ENCODE results near the gene CFAP43.
A peak's percentile ranks its signal among the peaks of the same experiment; 100 is the strongest.

Gene CFAP43

DNA sequence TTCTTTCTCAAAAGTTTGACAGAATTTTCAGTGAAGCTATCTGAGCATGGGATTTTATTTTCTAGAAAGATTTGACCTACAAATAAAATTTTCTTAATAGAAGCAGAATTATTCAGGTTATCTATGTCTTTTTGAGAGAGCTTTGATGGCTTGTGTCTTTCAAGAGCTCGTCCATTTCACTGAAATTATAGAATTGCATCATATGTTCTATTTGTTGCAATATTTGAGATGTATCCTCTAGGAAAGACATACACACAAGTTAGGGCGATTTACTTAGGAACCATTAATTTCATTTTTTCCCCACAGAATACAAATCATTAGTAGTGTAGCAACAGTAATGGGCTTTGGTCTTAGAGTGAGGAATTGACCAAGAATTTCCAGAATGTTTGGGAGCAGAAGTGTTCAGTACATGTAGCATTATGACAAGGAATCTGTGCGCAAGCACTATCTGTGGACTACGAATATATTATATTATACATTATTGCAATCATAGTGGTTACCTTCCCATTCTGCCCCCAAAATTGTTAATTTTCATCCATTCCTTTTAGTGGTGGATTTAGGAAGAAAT lies 133.7 kb downstream of the CFAP43 start:
- peak; percentile 50 for DNase-seq (ENCODE audit: low read depth)

DNA sequence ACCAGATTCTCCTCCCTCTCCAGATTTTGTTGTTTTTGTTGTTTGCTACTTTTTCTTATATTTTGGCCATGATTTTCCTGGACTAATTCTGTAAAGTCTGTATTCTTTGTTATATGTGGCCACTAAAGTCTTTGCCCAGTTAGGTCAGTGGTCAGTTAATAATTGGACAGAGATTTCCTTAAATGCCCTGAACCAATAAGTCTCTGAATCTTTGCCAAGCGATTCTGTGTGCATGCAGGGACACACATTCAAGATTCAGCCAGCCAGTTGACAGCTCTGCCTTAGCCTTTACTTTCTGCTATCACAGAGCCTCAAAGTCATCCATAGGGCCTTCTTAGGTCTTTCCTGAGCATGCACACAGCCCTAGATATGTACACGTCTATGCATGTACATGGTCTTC lies 135.5 kb downstream of the CFAP43 start:
- DNase-seq (ENCODE audit: low read depth) = no peak

DNA sequence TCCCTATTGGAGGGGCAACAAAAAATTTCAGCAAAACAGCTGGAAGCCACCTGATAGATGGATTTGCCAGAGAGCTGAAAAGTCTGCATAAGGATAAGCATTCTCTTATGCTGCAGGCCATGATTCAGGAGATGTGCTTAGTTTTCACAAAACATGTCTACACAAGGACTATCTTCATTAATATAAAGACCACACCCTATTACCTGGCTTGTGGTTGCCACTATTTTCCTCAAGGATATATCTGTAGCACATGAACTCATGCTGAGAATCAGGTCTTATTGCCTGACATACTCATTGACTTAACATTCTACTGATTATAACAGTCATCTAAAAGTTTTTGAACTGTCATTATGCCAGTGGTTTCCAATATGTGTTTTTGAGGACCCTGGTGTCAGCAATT lies 139.4 kb downstream of the CFAP43 start:
- DNase-seq (ENCODE audit: low read depth) = no peak

DNA sequence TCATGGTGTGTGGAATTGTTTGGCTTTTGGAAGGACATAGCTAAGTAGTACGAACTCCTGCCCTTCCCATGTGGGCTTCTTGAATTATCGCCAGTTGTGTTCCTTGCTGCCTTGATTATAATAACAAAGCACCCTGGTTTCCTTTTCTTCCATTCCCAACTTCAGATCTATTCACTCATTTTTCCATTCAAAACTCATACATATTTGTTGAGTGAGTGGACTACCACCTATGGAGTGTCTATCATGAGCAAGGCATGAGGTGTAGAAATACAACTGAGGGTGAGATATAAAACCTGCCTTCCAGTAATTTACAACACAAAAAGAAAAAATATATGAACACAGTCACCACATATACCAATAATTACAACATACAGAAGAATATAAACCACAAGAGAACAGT lies 141.6 kb downstream of the CFAP43 start:
- DNase-seq (ENCODE audit: low read depth) = no peak

DNA sequence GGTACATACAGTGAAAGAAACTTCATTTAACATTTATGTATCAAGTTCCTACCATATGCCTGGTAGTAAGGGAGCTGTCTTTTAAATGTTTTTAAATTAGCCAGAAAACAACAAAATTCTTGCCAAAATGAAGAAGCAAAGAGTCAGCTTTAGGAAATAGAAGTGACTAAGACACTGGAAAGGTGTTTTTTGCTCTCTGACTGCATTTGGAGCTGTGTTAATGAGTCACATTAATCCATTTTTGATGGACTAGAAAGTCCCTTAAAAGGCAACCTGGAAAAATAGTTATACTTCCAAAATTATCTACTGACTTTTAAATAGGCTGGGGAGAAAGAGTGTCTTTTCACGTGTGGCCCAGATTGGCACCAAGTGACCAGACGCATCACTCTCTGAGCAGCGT lies 142.5 kb downstream of the CFAP43 start:
- DNase-seq (ENCODE audit: low read depth) = no peak

- no peak for DNase-seq (ENCODE audit: low read depth)
Measured at GRCh38 chr10:104088239-104088638, 143.9 kb downstream of the CFAP43 start.

DNA sequence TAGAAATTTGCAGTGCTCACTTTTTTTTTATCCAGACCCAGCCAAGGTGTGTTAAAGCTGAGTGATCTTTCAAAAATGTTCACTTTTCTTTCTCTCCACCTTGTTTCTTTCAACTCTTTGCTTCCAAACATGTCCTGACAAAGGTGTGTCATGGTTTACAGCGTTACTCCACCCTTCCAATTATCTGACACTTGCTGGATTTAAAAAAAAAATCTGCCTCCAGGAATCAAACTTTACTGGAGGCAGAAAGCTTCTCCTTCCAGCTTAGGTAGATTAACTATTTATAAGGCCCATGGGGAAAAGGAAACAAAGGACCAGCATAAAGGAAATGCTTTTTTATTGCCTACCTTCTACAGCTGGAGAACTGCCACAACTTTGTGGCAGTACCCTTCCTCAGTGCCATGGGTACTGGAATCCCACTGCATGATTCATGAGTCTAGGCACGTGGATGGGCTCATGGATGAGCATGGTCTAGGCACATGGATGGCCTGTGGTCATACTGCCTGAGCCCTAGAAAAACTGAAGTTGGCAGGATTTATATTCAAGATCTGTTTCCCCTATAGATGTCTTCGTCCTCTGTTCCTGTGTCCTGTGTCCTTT lies 146.3 kb downstream of the CFAP43 start, which contains the start of gene COL17A1:
Gene COL17A1, minus strand, starts transcription at position 80 of the 600 bp plus-strand sequence. CDS start 5,207 bp downstream, outside the sequence.
- no peak for DNase-seq (ENCODE audit: low read depth)

- DNase-seq (ENCODE audit: low read depth) = no peak
Measured at GRCh38 chr10:104084482-104085142, 147.6 kb downstream of the CFAP43 start.

- DNase-seq (ENCODE audit: low read depth) = no peak
Measured at GRCh38 chr10:104081998-104082397, 150.2 kb downstream of the CFAP43 start.

DNA sequence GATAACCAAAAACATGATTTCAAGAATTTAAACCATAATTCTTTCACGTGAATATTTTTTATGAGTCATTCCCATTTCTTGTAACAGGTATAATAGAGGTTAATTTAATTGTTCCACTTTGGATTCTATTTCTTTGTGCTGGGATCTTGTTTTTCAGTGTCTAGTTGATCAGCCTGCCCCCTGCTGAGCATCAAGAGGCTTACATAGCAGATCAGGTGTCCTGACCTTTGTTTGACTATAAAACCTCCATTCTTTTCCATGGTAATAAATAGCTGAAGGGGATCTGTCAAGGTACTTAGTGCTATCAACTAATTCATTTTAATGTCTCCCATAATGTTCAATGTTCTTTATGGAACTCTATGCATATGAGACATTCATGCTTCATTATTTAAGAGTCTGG lies 151.4 kb downstream of the CFAP43 start:
- peak; percentile 18 for DNase-seq (ENCODE audit: low read depth)

All from EH (cell line).